Parathyroid adenoma (tissue), 2 donors: ENCODE results near the gene SMPX.

Source experiments
- H2AFZ ChIP-seq: fragments of 300-600 bp; sonication (generic); one replicate; pipeline ENCODE4 v1.7.0; 2017; ENCODE audit warnings: antibody characterized with exemption, mild to moderate bottlenecking
- H3K27ac ChIP-seq: fragments of 300-600 bp; sonication (generic); one replicate; pipeline ENCODE4 v1.7.0; 2017
- H3K27me3 ChIP-seq: fragments of 300-600 bp; sonication (generic); one replicate; pipeline ENCODE4 v1.7.0; 2017; ENCODE audit warnings: low read length; ENCODE audit not compliant: control insufficient read depth, insufficient read depth
- H3K36me3 ChIP-seq: fragments of 300-600 bp; sonication (generic); one replicate; pipeline ENCODE4 v1.7.0; 2017; ENCODE audit warnings: low read length; ENCODE audit not compliant: control insufficient read depth, insufficient read depth
- H3K4me1 ChIP-seq: fragments of 300-600 bp; sonication (generic); one replicate; pipeline ENCODE4 v1.7.0; 2017; ENCODE audit warnings: control low read depth
- H3K4me2 ChIP-seq: fragments of 300-600 bp; sonication (generic); one replicate; pipeline ENCODE4 v1.7.0; 2017; ENCODE audit warnings: low read length
- H3K4me3 ChIP-seq: fragments of 300-600 bp; sonication (generic); one replicate; pipeline ENCODE4 v1.7.0; 2017; ENCODE audit warnings: low read depth, low read length
- H3K79me2 ChIP-seq: fragments of 300-600 bp; sonication (generic); one replicate; pipeline ENCODE4 v1.7.0; 2017; ENCODE audit warnings: control low read depth
- H3K9ac ChIP-seq: fragments of 300-600 bp; sonication (generic); one replicate; pipeline ENCODE4 v1.7.0; 2017; ENCODE audit warnings: mild to moderate bottlenecking
- H3K9me3 ChIP-seq: fragments of 300-600 bp; sonication (generic); one replicate; pipeline ENCODE4 v1.7.0; 2017; ENCODE audit warnings: low read length; ENCODE audit not compliant: control insufficient read depth
- CTCF ChIP-seq: fragments of 300-600 bp; sonication (generic); IDR thresholded peaks from one replicate; pipeline ENCODE4 v1.7.0; 2017; ENCODE audit warnings: antibody characterized with exemption, mild to moderate bottlenecking
- donor health status: primary hyperparathyroidism.

Gene SMPX

GRCh38 chrX:21658746-21659145, 99.2 kb downstream of the SMPX start:
- Histone ChIP-seq H3K9ac (no peak overlapping the region), H3K27ac (no peak overlapping the region), H3K79me2 (no peaks in the 10 kb centered on the region), H3K4me2 (no peak overlapping the region), H3K9me3 (no peaks in the 10 kb centered on the region), H3K4me1 (no peaks in the 10 kb centered on the region), H3K36me3 (no peaks in the 10 kb centered on the region), H2AFZ (no peak overlapping the region), H3K4me3 (no peak overlapping the region), H3K27me3 (no peaks in the 10 kb centered on the region)
- TF ChIP-seq CTCF, result no peak

GRCh38 chrX:21658152-21658737, 99.7 kb downstream of the SMPX start, which contains the start of gene KLHL34:
KLHL34 (minus strand) TSS chrX:21658330; CDS start chrX:21657788, 542 bp downstream.
- no peaks in the 10 kb centered on the region for H3K27me3 ChIP-seq
- no peak within 1 kb of the TSS for H3K27ac ChIP-seq
- no peaks in the 10 kb centered on the region for H3K36me3 ChIP-seq
- H3K4me3 ChIP-seq, result no peak within 1 kb of the TSS
- no peak within 1 kb of the TSS for H3K4me2 ChIP-seq
- H3K9me3 ChIP-seq, result no peaks in the 10 kb centered on the region
- H3K79me2 ChIP-seq, result no peaks in the 10 kb centered on the region
- no peak within 1 kb of the TSS for H3K9ac ChIP-seq
- H3K4me1 ChIP-seq, result no peaks in the 10 kb centered on the region
- TF ChIP-seq CTCF, result no peak
- H2AFZ ChIP-seq, result no peak within 1 kb of the TSS

- H3K27ac ChIP-seq, result no peak overlapping the region
- no peak for TF ChIP-seq CTCF
Observed at GRCh38 chrX:21657318-21658151, 100.4 kb downstream of the SMPX start.

GRCh38 chrX:21656587-21657317, 101.2 kb downstream of the SMPX start:
- H3K27ac ChIP-seq, result no peak overlapping the region
- H3K4me1 ChIP-seq, result no peaks in the 10 kb centered on the region
- H3K27me3 ChIP-seq, result no peaks in the 10 kb centered on the region
- H3K9ac ChIP-seq, result no peak overlapping the region
- H3K36me3 ChIP-seq, result no peaks in the 10 kb centered on the region
- no peak overlapping the region for H2AFZ ChIP-seq
- no peak overlapping the region for H3K4me3 ChIP-seq
- H3K9me3 ChIP-seq, result no peaks in the 10 kb centered on the region
- no peaks in the 10 kb centered on the region for H3K79me2 ChIP-seq
- TF ChIP-seq CTCF, result no peak
- H3K4me2 ChIP-seq, result no peak overlapping the region

More at GRCh38 chrX:21657318-21658151, 100.4 kb downstream of the SMPX start:
- Histone ChIP-seq H3K4me3 (no peak overlapping the region), H3K36me3 (no peaks in the 10 kb centered on the region), H3K9ac (no peak overlapping the region), H3K4me1 (no peaks in the 10 kb centered on the region), H2AFZ (no peak overlapping the region), H3K9me3 (no peaks in the 10 kb centered on the region), H3K4me2 (no peak overlapping the region), H3K27me3 (no peaks in the 10 kb centered on the region), H3K79me2 (no peaks in the 10 kb centered on the region)
